Suprapubic skin (tissue), 3 donors: ENCODE data around the gene ADAM8.

ENCODE experiments used
- CTCF ChIP-seq, 2 donors: fragments of 200-600 bp in 1 of 2; fragments of 450-650 bp in 1 of 2; sonication (generic) in 1 of 2; IDR thresholded peaks; one replicate each; pipeline ENCODE4 v1.5.1; 2016 to 2019; ENCODE audit warnings: antibody characterized with exemption in 2 of 2, mild to moderate bottlenecking in 1 of 2, moderate library complexity in 1 of 2
- POLR2A ChIP-seq, 2 donors: fragments of 450-650 bp; IDR thresholded peaks; one replicate each; pipeline ENCODE4 v1.6.1; 2017; ENCODE audit warnings: antibody characterized with exemption in 2 of 2, mild to moderate bottlenecking in 2 of 2, moderate library complexity in 2 of 2

GRCh38 chr10:133262696-133263095 is 14.0 kb downstream of the ADAM8 start:
- no peak for TF ChIP-seq POLR2A (IDR thresholded peaks at IDR 0.05)
- no peak for TF ChIP-seq CTCF (IDR thresholded peaks at IDR 0.05)
